ENCODE data around the gene RUNDC3A. TPM values are rescaled to one million over a fixed set of nuclear protein-coding genes. Genes with fewer than 3 reads are reported as not detected.

RUNDC3A gene
- total and polyA plus RNA-seq, 2 of the 8 experiments (the other 6 are each of a cell fraction or from before 2014, with no cell fraction given), result 6.4 to 13.8 TPM

DNA sequence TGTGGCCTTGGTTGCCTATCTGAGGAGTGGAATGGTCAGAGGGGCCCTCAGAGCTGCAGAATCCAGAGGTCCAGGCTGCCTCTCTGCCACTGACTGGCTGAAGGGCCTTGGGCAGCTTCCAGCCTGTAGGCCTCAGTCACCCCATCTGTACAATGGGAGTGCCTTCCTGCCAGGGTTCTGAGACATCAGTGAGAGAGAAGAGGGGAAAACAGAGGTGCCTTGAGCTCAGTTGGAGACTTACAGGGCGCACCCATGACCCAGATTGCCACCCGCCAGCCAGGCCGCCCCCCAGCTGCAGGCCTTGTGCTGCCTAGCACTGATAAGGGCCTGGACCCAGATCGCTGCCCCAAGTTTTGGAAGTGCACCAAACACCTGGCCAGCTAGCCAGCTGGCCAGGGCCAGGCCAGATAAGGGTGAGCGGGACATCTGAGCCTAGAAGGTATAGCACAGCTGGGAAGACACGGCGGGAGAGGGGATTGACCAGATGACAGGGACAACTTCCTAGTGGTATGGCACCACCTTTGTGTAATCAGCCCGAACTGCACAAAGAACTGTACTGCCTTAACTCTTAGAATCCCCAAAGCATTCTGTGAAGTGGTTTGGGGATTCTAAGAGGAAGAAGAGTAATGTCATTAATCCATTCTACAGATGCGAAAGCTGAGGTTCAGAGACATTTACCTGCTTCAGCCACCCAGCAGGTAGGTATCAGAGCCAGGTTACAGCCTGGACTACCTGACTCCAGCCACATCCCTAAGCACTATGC, 41.8 kb upstream of the RUNDC3A start (continued):
- TF ChIP-seq RFX5 (IDR thresholded peaks at IDR 0.05; ENCODE audit: borderline replicate concordance, low read depth, low read length) (no peak), ASH2L (IDR thresholded peaks at IDR 0.05; ENCODE audit: low read length) (no peak), SIRT6 (IDR thresholded peaks at IDR 0.05; ENCODE audit: low read length) (no peak), KDM1A (IDR thresholded peaks at IDR 0.05; ENCODE audit: borderline replicate concordance, low read length) (0 out of 2 replicates have a peak, but pooled peaks have one; percentile 28)
